Caco-2 (cell line): Measurements from ENCODE around the gene ADAMTS13. TPM values are rescaled to one million over a fixed set of nuclear protein-coding genes. Genes with fewer than 3 reads are reported as not detected.

Source experiments
- BruUV-seq: library from RNA; stranded (reverse); fragments of 400-500 nt; replicated peaks from 2 replicates; lab custom pipeline; 2021; lab: Mats Ljungman, UMichigan
- CTCF ChIA-PET: fragments of 300-600 bp; sonication (Branson Sonifier 250); formaldehyde crosslinking; loops from one replicate; lab custom pipeline; 2022; ENCODE audit warnings: antibody characterized with exemption; lab: Charles Lee
- POLR2A ChIA-PET: fragments of 300-600 bp; sonication (Branson Sonifier 250); formaldehyde crosslinking; loops from one replicate; lab custom pipeline; 2022; ENCODE audit warnings: antibody characterized with exemption; lab: Charles Lee
- DNase-seq, 2 experiments: peaks; one replicate each; pipeline versions ENCODE4 v3.0.0 to v3.0.0-alpha.2; 2020 to 2022
- H3K27me3 ChIP-seq: replicated peaks from 2 replicates; pipeline ENCODE4 v1.6.0; 2011; ENCODE audit warnings: low read length; ENCODE audit not compliant: control insufficient read depth, insufficient read depth
- H3K36me3 ChIP-seq: 2 replicates; pipeline ENCODE4 v1.5.1; 2011; ENCODE audit warnings: low read length; ENCODE audit not compliant: control insufficient read depth, insufficient read depth
- H3K4me1 ChIP-seq: fragments of 250-450 bp; sonication (Bioruptor Pico); 2 replicates; pipeline ENCODE4 v1.5.1; 2020; ENCODE audit warnings: mild to moderate bottlenecking
- H3K4me3 ChIP-seq: 2 replicates; pipeline ENCODE4 v1.5.1; 2011; ENCODE audit warnings: low read depth, mild to moderate bottlenecking, control low read depth, low read length
- H3K9me3 ChIP-seq: fragments of 250-450 bp; sonication (Bioruptor Pico); 2 replicates; pipeline ENCODE4 v1.5.1; 2020; ENCODE audit warnings: mild to moderate bottlenecking, moderate library complexity
- H3K27ac Mint-ChIP-seq: one replicate; pipeline ENCODE4 v1.8.0; 2022; ENCODE audit warnings: mixed read lengths; ENCODE audit not compliant: unreplicated experiment
- H3K27me3 Mint-ChIP-seq: one replicate; pipeline ENCODE4 v1.8.0; 2022; ENCODE audit warnings: mixed read lengths; ENCODE audit not compliant: insufficient read depth, unreplicated experiment
- H3K36me3 Mint-ChIP-seq: one replicate; pipeline ENCODE4 v1.8.0; 2022; ENCODE audit warnings: mild to moderate bottlenecking, mixed read lengths; ENCODE audit not compliant: insufficient read depth, unreplicated experiment
- H3K4me1 Mint-ChIP-seq: one replicate; pipeline ENCODE4 v1.8.0; 2022; ENCODE audit warnings: low read depth, mixed read lengths; ENCODE audit not compliant: unreplicated experiment
- H3K4me3 Mint-ChIP-seq: one replicate; pipeline ENCODE4 v1.8.0; 2022; ENCODE audit warnings: mild to moderate bottlenecking, moderate library complexity, mixed read lengths; ENCODE audit not compliant: unreplicated experiment
- H3K9me3 Mint-ChIP-seq: one replicate; pipeline ENCODE4 v1.8.0; 2022; ENCODE audit warnings: mixed read lengths; ENCODE audit not compliant: unreplicated experiment
- CTCF ChIP-seq, 2 experiments: fragments of 200-600 bp in 1 of 2; IDR thresholded peaks; 1 replicate in 1 of 2; 2 replicates in 1 of 2; pipeline versions ENCODE4 v1.5.1 to v1.8.0; 2011 to 2022; ENCODE audit warnings: antibody characterized with exemption in 1 of 2, control low read depth in 1 of 2, inconsistent platforms in 1 of 2, low read depth in 1 of 2, low read length in 1 of 2, mild to moderate bottlenecking in 1 of 2, moderate library complexity in 1 of 2; ENCODE audit not compliant: insufficient read depth in 1 of 2, severe bottlenecking in 1 of 2, unreplicated experiment in 1 of 2
- intact Hi-C: fragments of 100-400 bp; cut with micrococcal nuclease; formaldehyde crosslinking; loops from one replicate; pipeline ENCODE4 v1.10.0; 2022; ENCODE audit not compliant: unreplicated experiment
- total RNA-seq: library from RNA; stranded (reverse); gene quantifications from 2 replicates; pipeline ENCODE4 v1.2.3, GENCODE V29; 2022

The ADAMTS13 gene
- total RNA-seq, 1 experiment from 2014 or later = 6.2 TPM

GRCh38 chr9:133474215-133474614, 52.0 kb downstream of the ADAMTS13 start:
- CTCF ChIA-PET = no interaction called here
- no peak for DNase-seq
- intact Hi-C loops = no loop called here

GRCh38 chr9:133474853-133475252, 52.7 kb downstream of the ADAMTS13 start:
- ChIA-PET POLR2A (no interaction called here), CTCF (no interaction called here)
- H3K4me3 Mint-ChIP-seq = no peak overlapping the region
- H3K36me3 ChIP-seq = no peaks in the 10 kb centered on the region
- peaks cover 2% of the 10 kb centered on the region for H3K4me1 Mint-ChIP-seq
- no peaks in the 10 kb centered on the region for H3K9me3 ChIP-seq
- H3K4me3 ChIP-seq = no peak overlapping the region
- no peak for TF ChIP-seq CTCF (IDR thresholded peaks at IDR 0.05; ENCODE audit: insufficient read depth in 1 of 2, low read depth in 1 of 2, low read length in 1 of 2, severe bottlenecking in 1 of 2, unreplicated experiment in 1 of 2)
- H3K27me3 Mint-ChIP-seq = no peaks in the 10 kb centered on the region
- no peaks in the 10 kb centered on the region for H3K9me3 Mint-ChIP-seq
- intact Hi-C loops = no loop called here
- 0 out of 2 replicates have a peak, but pooled peaks cover 7% of the 10 kb centered on the region for H3K4me1 ChIP-seq
- peaks cover 10% of the 10 kb centered on the region for H3K36me3 Mint-ChIP-seq
- no peaks in the 10 kb centered on the region for H3K27me3 ChIP-seq
- H3K27ac Mint-ChIP-seq = no peak overlapping the region
- DNase-seq = no peak
- BruUV-seq = no TSS peak

More at GRCh38 chr9:133474215-133474614, 52.0 kb downstream of the ADAMTS13 start:
- no peak overlapping the region for H3K4me3 ChIP-seq
- no peaks in the 10 kb centered on the region for H3K9me3 ChIP-seq
- Mint-ChIP-seq H3K27ac (no peak overlapping the region), H3K4me1 (no peaks in the 10 kb centered on the region), H3K27me3 (no peaks in the 10 kb centered on the region), H3K9me3 (no peaks in the 10 kb centered on the region), H3K36me3 (peaks cover 11% of the 10 kb centered on the region), H3K4me3 (no peak overlapping the region)
- no TSS peak for BruUV-seq
- no peaks in the 10 kb centered on the region for H3K27me3 ChIP-seq
- H3K36me3 ChIP-seq = no peaks in the 10 kb centered on the region
- H3K4me1 ChIP-seq = 0 out of 2 replicates have a peak, but pooled peaks cover 7% of the 10 kb centered on the region
- POLR2A ChIA-PET = no interaction called here
- TF ChIP-seq CTCF (IDR thresholded peaks at IDR 0.05; ENCODE audit: insufficient read depth in 1 of 2, low read depth in 1 of 2, low read length in 1 of 2, severe bottlenecking in 1 of 2, unreplicated experiment in 1 of 2) = no peak

GRCh38 chr9:133475292-133476012, 53.3 kb downstream of the ADAMTS13 start:
- no peaks in the 10 kb centered on the region for H3K9me3 Mint-ChIP-seq
- H3K4me1 Mint-ChIP-seq = peaks cover 6% of the 10 kb centered on the region
- Histone ChIP-seq H3K27me3 (no peaks in the 10 kb centered on the region), H3K36me3 (no peaks in the 10 kb centered on the region), H3K4me1 (0 out of 2 replicates have a peak, but pooled peaks cover 7% of the 10 kb centered on the region), H3K4me3 (no peak overlapping the region), H3K9me3 (no peaks in the 10 kb centered on the region)
- no peak overlapping the region for H3K27ac Mint-ChIP-seq
- ChIA-PET POLR2A (no interaction called here), CTCF (no interaction called here)
- H3K36me3 Mint-ChIP-seq = peaks cover 4% of the 10 kb centered on the region
- intact Hi-C loops = no loop called here
- TF ChIP-seq CTCF (IDR thresholded peaks at IDR 0.05; ENCODE audit: insufficient read depth in 1 of 2, low read depth in 1 of 2, low read length in 1 of 2, severe bottlenecking in 1 of 2, unreplicated experiment in 1 of 2) = no peak
- no peak for DNase-seq
- H3K27me3 Mint-ChIP-seq = no peaks in the 10 kb centered on the region
- no TSS peak for BruUV-seq
- no peak overlapping the region for H3K4me3 Mint-ChIP-seq
